ENCODE data around the gene PMEPA1.

Gene PMEPA1

DNA sequence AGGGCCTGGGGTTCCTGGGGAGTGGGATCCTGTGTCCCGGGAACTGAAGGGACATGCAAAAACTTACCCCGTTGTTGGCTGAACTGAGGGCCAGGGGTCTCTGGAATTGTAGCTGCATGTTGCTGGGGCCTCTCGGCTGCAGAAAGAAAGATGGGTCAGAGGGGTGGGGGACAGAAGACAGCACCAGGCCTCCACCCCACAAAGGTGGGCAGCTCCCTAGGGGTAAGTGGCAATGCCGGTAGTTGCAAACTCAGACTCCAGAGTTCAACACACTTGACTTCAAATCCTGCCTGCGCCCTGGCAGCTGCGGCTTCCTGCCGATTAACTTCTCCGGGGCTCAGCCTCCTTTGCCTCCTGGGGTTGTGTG lies 94.4 kb downstream of the PMEPA1 start:
- no peak overlapping the region for H3K4me3 ChIP-seq (ENCODE audit: low read depth, low read length)
- DNase-seq (ENCODE audit: low read depth), result no peak
- TF ChIP-seq, protein P1, sequence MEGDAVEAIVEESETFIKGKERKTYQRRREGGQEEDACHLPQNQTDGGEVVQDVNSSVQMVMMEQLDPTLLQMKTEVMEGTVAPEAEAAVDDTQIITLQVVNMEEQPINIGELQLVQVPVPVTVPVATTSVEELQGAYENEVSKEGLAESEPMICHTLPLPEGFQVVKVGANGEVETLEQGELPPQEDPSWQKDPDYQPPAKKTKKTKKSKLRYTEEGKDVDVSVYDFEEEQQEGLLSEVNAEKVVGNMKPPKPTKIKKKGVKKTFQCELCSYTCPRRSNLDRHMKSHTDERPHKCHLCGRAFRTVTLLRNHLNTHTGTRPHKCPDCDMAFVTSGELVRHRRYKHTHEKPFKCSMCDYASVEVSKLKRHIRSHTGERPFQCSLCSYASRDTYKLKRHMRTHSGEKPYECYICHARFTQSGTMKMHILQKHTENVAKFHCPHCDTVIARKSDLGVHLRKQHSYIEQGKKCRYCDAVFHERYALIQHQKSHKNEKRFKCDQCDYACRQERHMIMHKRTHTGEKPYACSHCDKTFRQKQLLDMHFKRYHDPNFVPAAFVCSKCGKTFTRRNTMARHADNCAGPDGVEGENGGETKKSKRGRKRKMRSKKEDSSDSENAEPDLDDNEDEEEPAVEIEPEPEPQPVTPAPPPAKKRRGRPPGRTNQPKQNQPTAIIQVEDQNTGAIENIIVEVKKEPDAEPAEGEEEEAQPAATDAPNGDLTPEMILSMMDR (IDR thresholded peaks at IDR 0.05; ENCODE audit: control insufficient read depth, extremely low read depth, insufficient read depth), result no peak

GRCh38 chr20:57614490-57615444 lies 95.0 kb downstream of the PMEPA1 start:
- no peak for DNase-seq (ENCODE audit: low read depth)
- H3K4me3 ChIP-seq (ENCODE audit: low read depth, low read length), result no peak overlapping the region
- TF ChIP-seq, protein P1 (IDR thresholded peaks at IDR 0.05; ENCODE audit: control insufficient read depth, extremely low read depth, insufficient read depth), result no peak

DNA sequence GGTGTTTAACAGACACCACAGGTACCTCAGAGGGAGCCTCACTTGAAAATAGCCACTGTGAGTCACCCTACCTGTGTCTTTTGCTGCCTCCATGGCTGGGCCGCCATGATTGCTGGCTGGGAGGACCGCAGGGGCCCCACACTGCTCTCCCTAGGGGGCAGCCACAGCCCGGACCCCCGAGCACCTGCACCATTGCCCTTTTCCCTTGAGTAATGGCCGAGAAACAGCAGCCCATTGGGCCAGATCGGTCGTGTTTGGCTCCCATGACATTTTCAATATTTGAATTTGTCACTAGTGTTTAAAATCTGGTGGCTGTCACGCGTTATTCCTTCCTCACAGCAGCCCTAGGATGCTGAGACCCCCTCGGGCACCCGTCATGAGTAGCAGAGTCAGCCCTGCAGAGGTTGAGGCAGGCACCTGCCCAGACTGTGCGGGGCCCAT lies 96.3 kb downstream of the PMEPA1 start:
- TF ChIP-seq, protein P1 (IDR thresholded peaks at IDR 0.05; ENCODE audit: control insufficient read depth, extremely low read depth, insufficient read depth), result no peak
- H3K4me3 ChIP-seq (ENCODE audit: low read depth, low read length), result no peak overlapping the region
- DNase-seq (ENCODE audit: low read depth), result no peak

DNA sequence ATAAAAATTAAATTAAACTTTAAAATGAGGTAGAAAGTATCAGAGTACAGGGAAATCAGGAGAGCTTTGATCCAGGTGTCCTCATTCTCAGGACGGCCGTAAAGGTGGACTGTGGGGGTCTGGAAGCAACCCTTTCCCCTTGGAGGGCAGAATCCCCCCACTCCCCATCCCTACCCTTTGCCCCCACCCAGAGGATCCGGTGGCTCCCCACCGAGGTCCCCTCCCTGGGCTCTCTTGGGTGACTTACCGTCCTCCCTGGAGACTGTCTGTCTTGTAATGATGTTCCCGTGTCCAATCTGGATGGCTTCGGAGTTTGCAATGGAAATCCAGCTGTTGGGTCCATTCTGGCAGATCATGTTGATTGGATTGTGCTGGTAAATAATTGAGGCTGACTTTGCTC lies 96.9 kb downstream of the PMEPA1 start:
- no peak overlapping the region for H3K4me3 ChIP-seq (ENCODE audit: low read depth, low read length)
- DNase-seq (ENCODE audit: low read depth), result no peak
- TF ChIP-seq, protein P1 (IDR thresholded peaks at IDR 0.05; ENCODE audit: control insufficient read depth, extremely low read depth, insufficient read depth), result no peak

- TF ChIP-seq, protein P1 (IDR thresholded peaks at IDR 0.05; ENCODE audit: control insufficient read depth, extremely low read depth, insufficient read depth), result no peak
- no peak overlapping the region for H3K4me3 ChIP-seq (ENCODE audit: low read depth, low read length)
- DNase-seq (ENCODE audit: low read depth), result no peak
Observed at GRCh38 chr20:57612436-57612835, 97.4 kb downstream of the PMEPA1 start.

GRCh38 chr20:57611586-57612311 lies 98.1 kb downstream of the PMEPA1 start:
- no peak for DNase-seq (ENCODE audit: low read depth)
- no peak overlapping the region for H3K4me3 ChIP-seq (ENCODE audit: low read depth, low read length)
- TF ChIP-seq, protein P1 (IDR thresholded peaks at IDR 0.05; ENCODE audit: control insufficient read depth, extremely low read depth, insufficient read depth), result no peak

Measured in LNCaP clone FGC (cell line).